Activated T-cell treated with anti-CD3 and anti-CD28 coated beads for 24 hours (primary cell): ENCODE data around the gene MRPS12.
A peak's percentile ranks its signal among the peaks of the same experiment; 100 is the strongest.

Source experiments
- DNase-seq: peaks from one replicate; pipeline ENCODE4 v3.0.0-alpha.2; 2020; ENCODE audit warnings: low read depth

The MRPS12 gene

DNA sequence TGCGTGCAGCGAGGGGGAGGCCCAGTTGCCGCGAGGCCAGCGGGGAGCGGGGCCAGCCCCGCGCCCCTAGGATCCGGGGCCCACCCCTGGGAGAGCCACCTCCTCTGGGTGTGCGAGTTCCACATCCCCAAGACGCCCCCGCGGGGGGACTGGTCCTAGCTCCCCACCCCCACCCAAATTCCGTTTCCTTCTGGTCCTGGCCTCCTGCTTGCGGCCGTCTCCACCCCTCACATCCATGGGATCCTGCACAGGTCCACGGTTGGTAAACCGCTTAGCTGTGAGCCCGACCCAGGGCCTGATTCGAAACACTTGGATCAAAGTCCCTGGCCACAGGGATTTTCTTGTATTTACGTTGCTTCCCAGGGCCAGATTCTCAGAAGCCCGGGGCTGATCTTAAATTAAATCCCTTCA, 45.1 kb downstream of the MRPS12 start:
- no peak for DNase-seq

DNA sequence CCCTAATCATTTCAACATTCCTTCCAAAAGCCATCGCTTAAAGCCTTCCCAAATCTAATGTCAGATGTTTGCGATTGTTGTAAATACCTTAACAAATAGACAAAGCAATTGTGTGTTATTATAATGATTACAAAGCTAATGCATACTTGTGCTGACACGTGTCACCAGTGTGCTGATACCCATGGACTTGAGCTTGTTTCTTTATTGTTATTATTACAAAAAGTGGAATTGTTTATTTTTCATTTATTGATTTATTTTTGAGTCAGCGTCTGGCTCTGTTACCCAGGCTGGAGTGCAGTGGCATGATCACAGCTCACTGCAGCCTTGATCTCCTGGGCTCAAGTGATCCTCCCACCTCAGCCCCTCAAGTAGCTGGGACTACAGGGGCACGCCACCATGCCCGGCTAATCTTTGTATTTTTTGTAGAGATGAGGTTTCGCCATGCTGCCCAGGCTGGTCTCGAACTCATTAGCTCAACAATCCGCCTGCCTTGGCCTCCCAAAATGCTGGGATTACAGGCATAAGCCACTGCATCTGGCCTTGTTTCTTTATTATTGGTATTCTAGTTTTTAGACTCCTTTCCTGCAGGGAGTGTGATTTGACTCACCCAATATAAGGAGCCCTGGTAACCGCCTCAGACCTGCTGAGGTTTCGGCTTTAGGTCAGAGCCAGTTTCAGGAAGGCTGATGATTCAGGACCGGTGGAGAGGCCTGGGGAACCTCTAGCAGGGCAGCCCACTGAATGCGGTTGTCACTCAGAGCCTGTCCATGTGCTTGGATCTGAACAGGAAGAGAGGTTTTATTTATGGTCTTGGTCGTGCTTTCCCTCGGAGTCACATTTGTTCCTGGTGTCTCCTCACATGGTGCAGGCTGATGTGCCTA, 46.9 kb downstream of the MRPS12 start:
- peak; percentile 39 for DNase-seq

DNA sequence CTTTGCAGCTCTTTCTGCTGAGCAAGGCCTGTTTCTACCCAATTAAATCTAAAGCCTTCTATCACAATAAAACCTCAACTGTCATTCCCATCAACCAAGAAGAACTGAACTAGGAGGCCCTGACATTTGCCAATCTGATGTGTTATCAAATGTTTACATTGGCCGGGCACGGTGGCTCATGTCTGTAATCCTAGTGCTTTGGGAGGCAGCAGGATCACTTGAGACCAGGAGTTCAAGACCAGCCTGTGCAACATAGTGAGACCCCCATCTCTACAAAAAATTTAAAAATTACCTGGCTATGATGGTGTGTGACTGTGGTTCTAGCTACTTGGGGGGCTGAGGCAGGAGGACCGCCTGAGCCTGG, 47.6 kb downstream of the MRPS12 start:
- DNase-seq = no peak

DNA sequence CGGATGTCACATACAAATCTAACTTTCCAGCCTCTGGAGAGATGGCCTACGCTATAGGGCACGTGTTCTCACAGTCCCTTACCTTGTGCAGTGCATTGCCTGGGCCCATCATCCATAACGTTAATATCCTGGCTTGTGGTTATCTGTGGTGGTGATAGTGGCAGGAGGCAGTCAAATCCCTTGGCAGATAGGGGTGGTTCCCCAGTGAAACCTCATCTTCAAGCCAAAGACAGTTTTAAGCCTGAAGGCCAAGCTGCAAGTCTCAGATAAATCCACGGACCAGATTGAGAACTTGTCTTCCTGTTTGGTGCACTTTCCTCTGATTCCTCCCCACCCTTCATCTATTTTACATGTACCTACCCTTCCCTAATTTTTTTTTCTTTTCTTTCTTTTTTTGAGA, 49.1 kb downstream of the MRPS12 start:
- DNase-seq = no peak

DNA sequence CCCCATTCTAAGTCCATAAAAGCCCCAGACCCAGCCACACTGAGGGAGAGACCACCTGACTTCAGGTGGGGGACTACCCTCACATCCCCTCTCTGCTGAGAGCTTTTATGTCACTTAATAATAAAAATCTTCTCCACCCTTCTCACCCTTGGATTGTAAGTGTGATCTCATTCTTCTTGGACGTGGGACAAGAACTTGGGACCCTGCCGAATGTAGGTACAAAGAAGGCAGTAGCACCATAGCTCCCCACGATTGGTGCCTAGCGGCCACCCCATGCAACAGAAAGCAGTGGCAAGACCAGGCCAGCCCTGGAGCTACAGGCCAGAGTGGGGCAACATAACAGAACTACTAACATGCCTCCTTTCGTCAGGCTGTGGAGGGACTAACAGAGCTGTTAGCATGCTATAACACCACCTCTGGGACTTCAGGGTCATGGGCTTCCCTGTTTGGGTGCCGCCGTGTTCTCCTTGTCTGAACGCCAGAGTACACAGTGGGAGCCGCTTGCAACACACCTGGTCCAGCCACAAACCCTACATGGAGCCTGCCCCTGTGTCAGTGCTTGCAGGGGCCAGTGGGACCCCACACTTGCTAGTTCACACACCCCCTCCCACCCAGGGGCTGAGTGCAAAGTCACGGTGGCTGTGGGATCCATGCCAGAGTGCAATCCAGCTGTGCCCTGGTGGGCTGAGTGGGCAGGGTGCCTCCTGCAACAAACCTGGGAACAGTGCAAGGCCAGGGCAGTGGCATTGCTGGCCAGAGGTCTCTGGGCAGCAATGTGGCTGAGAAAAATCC, 50.0 kb downstream of the MRPS12 start:
- no peak for DNase-seq
